Panc1 (cell line): Measurements from ENCODE around the gene TSR3. TPM values are rescaled to one million over a fixed set of nuclear protein-coding genes. Genes with fewer than 3 reads are reported as not detected.

Experiments used
- ATAC-seq: fragments of 200-7000 bp; cut with Tn5 transposase; 2 replicates; pipeline ENCODE4 v1.9.1; 2020; ENCODE audit warnings: mild to moderate bottlenecking, moderate library complexity
- BruUV-seq: library from RNA; stranded (reverse); fragments of 400-500 nt; replicated peaks from 2 replicates; lab custom pipeline; 2021; lab: Mats Ljungman, UMichigan
- CTCF ChIA-PET: fragments of 300-600 bp; sonication (Branson Sonifier 250); formaldehyde crosslinking; loops from one replicate; lab custom pipeline; 2022; ENCODE audit warnings: antibody characterized with exemption; lab: Charles Lee
- POLR2A ChIA-PET: fragments of 300-600 bp; sonication (Branson Sonifier 250); formaldehyde crosslinking; loops from one replicate; lab custom pipeline; 2022; ENCODE audit warnings: antibody characterized with exemption; lab: Charles Lee
- DNase-seq: peaks from one replicate; pipeline ENCODE4 v3.0.0-alpha.2; 2010; ENCODE audit warnings: low read depth, low spot score
- H3K27ac ChIP-seq: 2 replicates; pipeline ENCODE4 v1.5.1; 2011; ENCODE audit warnings: mild to moderate bottlenecking, low read length, inconsistent platforms
- H3K27me3 ChIP-seq: fragments of 200-500 bp; sonication (Bioruptor generic); 2 replicates; pipeline ENCODE4 v1.6.0; 2014; ENCODE audit warnings: low read length, inconsistent platforms; ENCODE audit not compliant: control insufficient read depth, insufficient read depth
- H3K36me3 ChIP-seq: fragments of 200-500 bp; sonication (Bioruptor generic); 2 replicates; pipeline ENCODE4 v1.5.1; 2014; ENCODE audit warnings: inconsistent platforms, mild to moderate bottlenecking, low read length, moderate library complexity; ENCODE audit not compliant: control insufficient read depth, insufficient read depth
- H3K4me1 ChIP-seq: 2 replicates; pipeline ENCODE4 v1.5.1; 2011; ENCODE audit warnings: inconsistent platforms, mild to moderate bottlenecking, low read length, moderate library complexity; ENCODE audit not compliant: control insufficient read depth, insufficient read depth
- H3K4me3 ChIP-seq, 2 experiments: 2 replicates each; pipeline ENCODE4 v1.5.1; 2011 to 2012; ENCODE audit warnings: low read depth in 2 of 2, low read length in 2 of 2, mild to moderate bottlenecking in 2 of 2, inconsistent platforms in 1 of 2, moderate library complexity in 1 of 2
- H3K9me3 ChIP-seq: fragments of 200-500 bp; sonication (Bioruptor generic); 2 replicates; pipeline ENCODE4 v1.5.1; 2014; ENCODE audit warnings: low read depth, mild to moderate bottlenecking, inconsistent platforms, low read length, moderate library complexity; ENCODE audit not compliant: control insufficient read depth, insufficient read depth
- POLR2AphosphoS5 ChIP-seq: IDR thresholded peaks from 2 replicates; pipeline ENCODE4 v1.6.1; 2012; ENCODE audit warnings: mild to moderate bottlenecking, low read depth, low read length, moderate library complexity
- SIN3A ChIP-seq: IDR thresholded peaks from 2 replicates; pipeline ENCODE4 v1.6.1; 2012; ENCODE audit warnings: low read depth, mild to moderate bottlenecking, low read length, moderate library complexity, borderline replicate concordance; ENCODE audit not compliant: insufficient read depth
- TCF7L2 ChIP-seq: IDR thresholded peaks from 2 replicates; pipeline ENCODE4 v1.6.1; 2011; ENCODE audit warnings: mild to moderate bottlenecking, low read depth, low read length, inconsistent platforms
- in situ Hi-C: cut with HindIII; loops from 2 replicates; pipeline ENCODE4 v1.10.0; 2016; ENCODE audit warnings: low sequenced_read_pairs, low pct_unique_long_range_greater_than_20kb
- intact Hi-C: fragments of 100-400 bp; cut with micrococcal nuclease; formaldehyde crosslinking; loops from one replicate; pipeline ENCODE4 v1.10.0; 2022; ENCODE audit not compliant: unreplicated experiment
- total RNA-seq: library from RNA; stranded (reverse); gene quantifications from one replicate; pipeline ENCODE4 v1.2.1, GENCODE V29; 2021; ENCODE audit not compliant: unreplicated experiment
- TF ChIP-seq, protein P1 (sequence below), 2 experiments: IDR thresholded peaks; 2 replicates each; pipeline ENCODE4 v1.6.1; 2011 to 2012; ENCODE audit warnings: low read depth in 2 of 2, control low read depth in 1 of 2, low read length in 1 of 2, mild to moderate bottlenecking in 1 of 2, moderate library complexity in 1 of 2; ENCODE audit not compliant: insufficient read depth in 1 of 2
- TF ChIP-seq, protein P2 (sequence below): fragments of 450-650 bp; IDR thresholded peaks from 2 replicates; pipeline ENCODE4 v1.5.1; 2017; ENCODE audit warnings: mild to moderate bottlenecking

Gene TSR3
- total RNA-seq, 1 experiment from 2014 or later, result 89.7 TPM

DNA sequence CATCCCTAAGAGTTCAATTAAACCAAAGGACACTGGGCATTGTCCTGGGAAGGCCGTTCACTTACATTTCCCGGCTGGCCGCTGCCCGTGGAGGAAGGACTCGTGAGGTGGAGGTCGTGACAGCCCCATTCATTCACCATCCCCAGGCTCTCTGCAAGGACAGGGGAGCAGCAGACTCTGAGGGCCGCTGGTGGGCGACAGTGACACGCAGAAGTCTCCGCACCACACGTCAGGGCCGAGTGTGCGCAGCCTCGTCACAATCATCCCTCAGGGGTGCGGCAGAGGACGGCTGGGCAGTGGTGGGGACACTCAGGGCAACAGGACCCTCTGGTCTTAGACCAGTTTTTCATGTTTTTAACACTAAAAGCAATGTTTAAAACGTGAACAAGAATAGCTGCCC lies 41.1 kb upstream of the TSR3 start:
- no TSS peak for BruUV-seq
- ATAC-seq (no peak), DNase-seq (no peak)
- no peaks in the 10 kb centered on the region for H3K27me3 ChIP-seq
- no peaks in the 10 kb centered on the region for H3K9me3 ChIP-seq
- intact Hi-C loops (no loop called here), in situ Hi-C loops (no loop called here)
- TF ChIP-seq, protein P1, sequence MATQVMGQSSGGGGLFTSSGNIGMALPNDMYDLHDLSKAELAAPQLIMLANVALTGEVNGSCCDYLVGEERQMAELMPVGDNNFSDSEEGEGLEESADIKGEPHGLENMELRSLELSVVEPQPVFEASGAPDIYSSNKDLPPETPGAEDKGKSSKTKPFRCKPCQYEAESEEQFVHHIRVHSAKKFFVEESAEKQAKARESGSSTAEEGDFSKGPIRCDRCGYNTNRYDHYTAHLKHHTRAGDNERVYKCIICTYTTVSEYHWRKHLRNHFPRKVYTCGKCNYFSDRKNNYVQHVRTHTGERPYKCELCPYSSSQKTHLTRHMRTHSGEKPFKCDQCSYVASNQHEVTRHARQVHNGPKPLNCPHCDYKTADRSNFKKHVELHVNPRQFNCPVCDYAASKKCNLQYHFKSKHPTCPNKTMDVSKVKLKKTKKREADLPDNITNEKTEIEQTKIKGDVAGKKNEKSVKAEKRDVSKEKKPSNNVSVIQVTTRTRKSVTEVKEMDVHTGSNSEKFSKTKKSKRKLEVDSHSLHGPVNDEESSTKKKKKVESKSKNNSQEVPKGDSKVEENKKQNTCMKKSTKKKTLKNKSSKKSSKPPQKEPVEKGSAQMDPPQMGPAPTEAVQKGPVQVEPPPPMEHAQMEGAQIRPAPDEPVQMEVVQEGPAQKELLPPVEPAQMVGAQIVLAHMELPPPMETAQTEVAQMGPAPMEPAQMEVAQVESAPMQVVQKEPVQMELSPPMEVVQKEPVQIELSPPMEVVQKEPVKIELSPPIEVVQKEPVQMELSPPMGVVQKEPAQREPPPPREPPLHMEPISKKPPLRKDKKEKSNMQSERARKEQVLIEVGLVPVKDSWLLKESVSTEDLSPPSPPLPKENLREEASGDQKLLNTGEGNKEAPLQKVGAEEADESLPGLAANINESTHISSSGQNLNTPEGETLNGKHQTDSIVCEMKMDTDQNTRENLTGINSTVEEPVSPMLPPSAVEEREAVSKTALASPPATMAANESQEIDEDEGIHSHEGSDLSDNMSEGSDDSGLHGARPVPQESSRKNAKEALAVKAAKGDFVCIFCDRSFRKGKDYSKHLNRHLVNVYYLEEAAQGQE (IDR thresholded peaks at IDR 0.05; ENCODE audit: insufficient read depth in 1 of 2, low read depth in 2 of 2, low read length in 1 of 2), result no peak
- TF ChIP-seq TCF7L2, result no peak
- no peak for TF ChIP-seq POLR2AphosphoS5
- TF ChIP-seq, protein P2, sequence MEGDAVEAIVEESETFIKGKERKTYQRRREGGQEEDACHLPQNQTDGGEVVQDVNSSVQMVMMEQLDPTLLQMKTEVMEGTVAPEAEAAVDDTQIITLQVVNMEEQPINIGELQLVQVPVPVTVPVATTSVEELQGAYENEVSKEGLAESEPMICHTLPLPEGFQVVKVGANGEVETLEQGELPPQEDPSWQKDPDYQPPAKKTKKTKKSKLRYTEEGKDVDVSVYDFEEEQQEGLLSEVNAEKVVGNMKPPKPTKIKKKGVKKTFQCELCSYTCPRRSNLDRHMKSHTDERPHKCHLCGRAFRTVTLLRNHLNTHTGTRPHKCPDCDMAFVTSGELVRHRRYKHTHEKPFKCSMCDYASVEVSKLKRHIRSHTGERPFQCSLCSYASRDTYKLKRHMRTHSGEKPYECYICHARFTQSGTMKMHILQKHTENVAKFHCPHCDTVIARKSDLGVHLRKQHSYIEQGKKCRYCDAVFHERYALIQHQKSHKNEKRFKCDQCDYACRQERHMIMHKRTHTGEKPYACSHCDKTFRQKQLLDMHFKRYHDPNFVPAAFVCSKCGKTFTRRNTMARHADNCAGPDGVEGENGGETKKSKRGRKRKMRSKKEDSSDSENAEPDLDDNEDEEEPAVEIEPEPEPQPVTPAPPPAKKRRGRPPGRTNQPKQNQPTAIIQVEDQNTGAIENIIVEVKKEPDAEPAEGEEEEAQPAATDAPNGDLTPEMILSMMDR, result no peak
- no peak for TF ChIP-seq SIN3A
- ChIA-PET POLR2A (no interaction called here), CTCF (interaction anchor here (0.5 kb wide), 1 partner anchor 50 kb away, joined by 3 read pairs; no protein-coding TSS in a partner anchor)
- no peak overlapping the region for H3K4me3 ChIP-seq
- no peaks in the 10 kb centered on the region for H3K36me3 ChIP-seq
- no peak overlapping the region for H3K27ac ChIP-seq
- H3K4me1 ChIP-seq, result no peaks in the 10 kb centered on the region

DNA sequence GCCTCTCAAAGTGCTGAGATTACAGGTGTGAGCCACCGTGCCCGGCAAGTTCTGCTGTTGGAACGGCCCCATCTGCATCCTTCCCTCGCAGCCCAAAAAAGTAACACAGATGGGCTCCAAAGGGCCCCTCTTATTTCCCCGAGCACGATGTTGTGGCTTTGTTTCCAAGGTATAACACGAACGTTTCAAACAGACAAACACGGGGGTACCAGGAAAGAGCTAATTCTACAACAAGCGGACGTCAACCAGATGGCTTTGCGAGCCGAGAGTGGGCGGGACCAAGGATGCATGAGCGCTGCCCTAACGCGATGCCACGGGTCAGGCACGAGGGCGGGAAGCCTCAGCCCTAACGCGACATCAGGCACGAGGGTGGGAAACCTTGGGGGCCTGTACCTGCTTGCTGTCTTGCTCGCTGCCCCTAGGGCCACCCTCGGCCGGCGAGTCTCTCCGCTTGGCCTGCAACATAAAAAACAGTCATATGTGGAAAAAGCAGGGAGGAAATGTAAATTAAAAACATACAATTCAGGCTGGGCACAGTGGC lies 38.6 kb upstream of the TSR3 start:
- H3K27me3 ChIP-seq, result no peaks in the 10 kb centered on the region
- CTCF ChIA-PET, result interaction anchor here (1.0 kb wide), 1 partner anchor 26 kb away, joined by 3 read pairs; no protein-coding TSS in a partner anchor
- no peak overlapping the region for H3K4me3 ChIP-seq
- no peaks in the 10 kb centered on the region for H3K9me3 ChIP-seq
- no TSS peak for BruUV-seq
- DNase-seq (no peak), ATAC-seq (no peak)
- no peaks in the 10 kb centered on the region for H3K36me3 ChIP-seq
- TF ChIP-seq, protein P1 (IDR thresholded peaks at IDR 0.05; ENCODE audit: insufficient read depth in 1 of 2, low read depth in 2 of 2, low read length in 1 of 2), result no peak
- TF ChIP-seq POLR2AphosphoS5 (no peak), SIN3A (no peak)
- in situ Hi-C loops, result no loop called here
- H3K4me1 ChIP-seq, result no peaks in the 10 kb centered on the region
- H3K27ac ChIP-seq, result no peak overlapping the region
- intact Hi-C loops, result no loop called here
- POLR2A ChIA-PET, result no interaction called here
